ENCODE measurements around the gene SHC4.

Gene SHC4

GRCh38 chr15:48945386-48945785 is 18.3 kb downstream of the SHC4 start:
- H3K4me3 ChIP-seq (ENCODE audit: control insufficient read depth, low read depth, low read length) = no peak overlapping the region
- no peak for DNase-seq (ENCODE audit: low read depth)
- TF ChIP-seq, protein P1, sequence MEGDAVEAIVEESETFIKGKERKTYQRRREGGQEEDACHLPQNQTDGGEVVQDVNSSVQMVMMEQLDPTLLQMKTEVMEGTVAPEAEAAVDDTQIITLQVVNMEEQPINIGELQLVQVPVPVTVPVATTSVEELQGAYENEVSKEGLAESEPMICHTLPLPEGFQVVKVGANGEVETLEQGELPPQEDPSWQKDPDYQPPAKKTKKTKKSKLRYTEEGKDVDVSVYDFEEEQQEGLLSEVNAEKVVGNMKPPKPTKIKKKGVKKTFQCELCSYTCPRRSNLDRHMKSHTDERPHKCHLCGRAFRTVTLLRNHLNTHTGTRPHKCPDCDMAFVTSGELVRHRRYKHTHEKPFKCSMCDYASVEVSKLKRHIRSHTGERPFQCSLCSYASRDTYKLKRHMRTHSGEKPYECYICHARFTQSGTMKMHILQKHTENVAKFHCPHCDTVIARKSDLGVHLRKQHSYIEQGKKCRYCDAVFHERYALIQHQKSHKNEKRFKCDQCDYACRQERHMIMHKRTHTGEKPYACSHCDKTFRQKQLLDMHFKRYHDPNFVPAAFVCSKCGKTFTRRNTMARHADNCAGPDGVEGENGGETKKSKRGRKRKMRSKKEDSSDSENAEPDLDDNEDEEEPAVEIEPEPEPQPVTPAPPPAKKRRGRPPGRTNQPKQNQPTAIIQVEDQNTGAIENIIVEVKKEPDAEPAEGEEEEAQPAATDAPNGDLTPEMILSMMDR (conservative IDR thresholded peaks at IDR 0.05; ENCODE audit: control insufficient read depth, insufficient read depth, low read depth, low read length) = no peak

DNA sequence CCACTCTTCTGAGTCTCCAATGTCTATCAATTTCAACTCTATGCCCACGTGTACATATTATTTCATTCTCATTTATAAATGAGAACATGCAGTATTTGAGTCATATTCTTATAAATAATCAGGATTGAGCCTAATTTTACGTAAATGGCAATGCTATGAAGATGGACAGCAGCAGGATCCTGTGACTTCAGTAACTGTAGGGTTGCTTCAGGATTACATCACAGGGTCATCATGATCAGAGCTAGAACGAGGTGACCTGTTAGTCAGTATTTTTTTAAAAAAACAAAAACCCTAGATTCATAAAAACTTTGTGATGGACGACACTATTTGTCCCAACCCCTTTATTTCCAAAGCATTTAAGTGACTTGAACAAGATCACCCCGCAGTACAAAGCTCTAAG is 21.8 kb downstream of the SHC4 start:
- TF ChIP-seq, protein P1 (conservative IDR thresholded peaks at IDR 0.05; ENCODE audit: control insufficient read depth, insufficient read depth, low read depth, low read length) = no peak
- no peak for DNase-seq (ENCODE audit: low read depth)
- H3K4me3 ChIP-seq (ENCODE audit: control insufficient read depth, low read depth, low read length) = no peak overlapping the region

GRCh38 chr15:48940508-48940907 is 23.2 kb downstream of the SHC4 start:
- no peak overlapping the region for H3K4me3 ChIP-seq (ENCODE audit: control insufficient read depth, low read depth, low read length)
- TF ChIP-seq, protein P1 (conservative IDR thresholded peaks at IDR 0.05; ENCODE audit: control insufficient read depth, insufficient read depth, low read depth, low read length) = no peak
- peak; percentile 100 for DNase-seq (ENCODE audit: low read depth)

GRCh38 chr15:48939648-48940047 is 24.1 kb downstream of the SHC4 start:
- no peak overlapping the region for H3K4me3 ChIP-seq (ENCODE audit: control insufficient read depth, low read depth, low read length)
- DNase-seq (ENCODE audit: low read depth) = peak; percentile 99
- TF ChIP-seq, protein P1 (conservative IDR thresholded peaks at IDR 0.05; ENCODE audit: control insufficient read depth, insufficient read depth, low read depth, low read length) = no peak

GRCh38 chr15:48937886-48938285 is 25.8 kb downstream of the SHC4 start:
- DNase-seq (ENCODE audit: low read depth) = no peak
- no peak overlapping the region for H3K4me3 ChIP-seq (ENCODE audit: control insufficient read depth, low read depth, low read length)
- TF ChIP-seq, protein P1 (conservative IDR thresholded peaks at IDR 0.05; ENCODE audit: control insufficient read depth, insufficient read depth, low read depth, low read length) = no peak

- TF ChIP-seq, protein P1 (conservative IDR thresholded peaks at IDR 0.05; ENCODE audit: control insufficient read depth, insufficient read depth, low read depth, low read length) = no peak
These were observed 27.1 kb downstream of the SHC4 start for GRCh38 chr15:48936666-48937065.

DNA sequence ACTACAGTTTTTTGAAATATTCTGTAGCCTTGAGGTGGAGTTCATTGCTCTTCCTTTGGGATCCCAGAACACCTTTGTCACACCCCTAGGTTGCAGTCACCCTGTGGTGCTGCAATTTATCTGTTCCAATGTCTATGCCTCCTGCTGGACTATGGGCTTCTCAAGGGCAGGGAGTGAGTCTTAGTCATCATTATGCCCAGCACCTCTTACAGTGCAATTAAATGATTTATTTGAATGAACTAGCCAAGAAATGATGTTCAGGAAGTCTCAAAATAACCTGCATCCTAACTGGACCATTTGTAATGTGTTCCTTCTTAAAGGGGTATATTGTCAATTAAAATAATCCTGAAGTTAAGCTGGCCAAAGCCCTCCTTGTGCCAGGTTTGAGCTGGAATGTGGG is 28.5 kb downstream of the SHC4 start:
- H3K4me3 ChIP-seq (ENCODE audit: control insufficient read depth, low read depth, low read length) = no peak overlapping the region
- DNase-seq (ENCODE audit: low read depth) = no peak
- TF ChIP-seq, protein P1 (conservative IDR thresholded peaks at IDR 0.05; ENCODE audit: control insufficient read depth, insufficient read depth, low read depth, low read length) = no peak

More at GRCh38 chr15:48936666-48937065, 27.1 kb downstream of the SHC4 start:
- no peak overlapping the region for H3K4me3 ChIP-seq (ENCODE audit: control insufficient read depth, low read depth, low read length)
- DNase-seq (ENCODE audit: low read depth) = peak; percentile 58
